IPS DF 4.7 (cell line): ENCODE results near the gene PMEPA1.

Experiments
- DNase-seq: peaks from one replicate; pipeline ENCODE4 v3.0.0-alpha.2; 2013; ENCODE audit warnings: low spot score; ENCODE audit errors: extremely low read depth

PMEPA1 gene

DNA sequence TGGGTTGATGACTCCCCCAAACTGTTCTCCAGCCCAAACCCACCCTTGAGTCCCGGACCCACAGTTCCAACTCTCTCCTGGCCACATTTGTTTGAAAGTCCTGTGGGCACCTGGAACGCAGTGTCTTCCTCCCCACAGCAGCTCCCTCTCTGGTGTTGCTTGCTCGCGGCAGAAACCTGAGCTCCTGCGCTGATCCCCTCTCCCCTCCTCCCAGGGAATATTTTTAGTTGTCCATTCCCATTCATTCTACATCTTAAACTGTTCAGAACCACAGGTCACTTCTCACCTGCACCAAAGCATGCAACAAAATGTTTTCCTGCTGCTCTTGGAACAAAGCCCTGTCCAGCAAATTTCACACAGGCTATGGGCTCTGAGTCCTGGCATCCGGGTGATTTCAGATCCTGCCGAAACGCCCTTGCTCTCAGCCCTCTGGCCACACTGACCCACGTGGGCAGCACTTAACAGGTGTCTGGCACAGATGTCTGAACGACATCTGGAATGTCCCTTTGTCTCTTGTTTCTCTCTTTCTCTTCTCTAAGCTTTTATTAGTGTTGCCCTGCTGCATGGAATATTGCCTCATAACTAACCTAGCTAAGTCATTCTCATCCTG is 27.0 kb upstream of the PMEPA1 start:
- no peak for DNase-seq

DNA sequence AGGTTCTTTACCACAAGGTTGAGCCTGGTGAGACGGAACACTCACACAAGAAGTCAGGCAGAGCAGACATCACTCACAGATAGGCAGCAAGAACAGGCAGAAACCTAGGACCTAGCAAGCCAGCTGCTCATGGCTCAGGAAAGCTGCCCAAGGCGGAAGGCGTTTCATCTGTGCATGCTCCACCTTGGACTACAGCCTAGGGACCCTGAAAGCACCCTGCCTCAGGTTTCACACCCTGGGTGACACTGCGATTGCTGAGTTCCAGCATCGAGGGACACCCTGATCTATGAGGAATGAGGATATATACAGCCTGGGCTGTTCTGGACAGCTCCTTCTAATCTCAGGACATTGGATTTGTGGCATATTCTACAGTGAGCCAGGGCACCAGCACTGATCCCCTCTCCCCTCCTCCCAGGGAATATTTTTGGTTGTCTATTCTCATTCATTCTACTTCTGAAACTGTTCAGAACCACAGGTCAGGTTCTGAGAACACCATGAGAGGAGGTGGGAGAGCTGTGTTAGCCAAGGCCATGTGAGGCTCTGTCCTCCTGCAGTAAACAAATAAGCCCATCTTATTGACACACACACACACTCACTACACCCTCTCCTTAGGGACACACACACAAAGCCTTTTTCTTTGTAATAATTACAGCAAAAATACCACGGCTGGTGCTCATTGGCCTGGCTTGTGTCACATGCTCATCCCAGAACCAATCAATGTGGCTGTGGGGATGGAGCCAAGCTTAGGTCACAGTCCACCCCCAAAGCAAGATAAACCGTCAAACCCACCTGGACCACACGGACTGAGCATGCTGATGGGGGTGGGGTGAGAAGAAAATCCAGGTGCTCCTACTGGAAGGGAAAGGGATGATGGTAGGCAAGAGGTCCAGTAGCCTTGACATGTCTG is 26.3 kb upstream of the PMEPA1 start:
- DNase-seq = no peak

DNA sequence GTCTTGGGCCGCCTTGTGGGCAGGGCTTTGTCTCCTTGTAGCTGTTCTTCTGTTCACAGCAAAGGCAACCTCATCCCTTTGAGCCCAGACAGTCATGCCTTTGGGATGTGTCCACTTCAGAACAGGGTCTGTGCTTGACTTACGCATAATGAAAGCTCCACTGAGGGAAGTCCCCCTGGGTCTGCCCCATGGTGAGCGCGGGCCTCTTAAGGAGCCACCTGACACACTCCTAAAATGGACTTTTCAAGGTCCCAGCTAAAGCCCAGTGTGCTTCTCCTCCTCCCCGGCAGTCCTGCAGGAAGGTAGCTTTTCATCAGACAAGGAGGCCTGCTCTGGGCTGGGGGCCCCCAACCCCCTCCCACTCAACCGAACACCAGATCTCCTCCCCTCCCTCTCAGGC is 24.9 kb upstream of the PMEPA1 start:
- no peak for DNase-seq

DNA sequence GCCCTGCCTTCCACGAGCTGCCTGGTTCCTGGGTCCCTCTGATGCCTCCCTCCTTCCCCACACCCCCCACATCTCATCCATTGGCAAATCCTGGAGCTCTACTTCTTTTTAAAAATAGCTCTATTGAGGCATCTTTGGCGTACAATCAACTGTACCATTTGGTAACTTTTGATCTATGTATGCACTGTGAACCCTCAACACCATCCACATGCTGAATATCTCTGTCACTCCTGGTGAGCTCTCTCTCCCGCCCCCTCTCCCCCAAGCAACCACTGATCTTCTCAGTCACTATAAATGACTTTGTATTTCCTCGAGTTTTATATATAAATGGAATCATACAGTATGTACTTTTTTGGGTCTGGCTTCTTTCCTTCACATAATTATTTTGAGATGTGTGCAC is 22.4 kb upstream of the PMEPA1 start:
- no peak for DNase-seq

DNA sequence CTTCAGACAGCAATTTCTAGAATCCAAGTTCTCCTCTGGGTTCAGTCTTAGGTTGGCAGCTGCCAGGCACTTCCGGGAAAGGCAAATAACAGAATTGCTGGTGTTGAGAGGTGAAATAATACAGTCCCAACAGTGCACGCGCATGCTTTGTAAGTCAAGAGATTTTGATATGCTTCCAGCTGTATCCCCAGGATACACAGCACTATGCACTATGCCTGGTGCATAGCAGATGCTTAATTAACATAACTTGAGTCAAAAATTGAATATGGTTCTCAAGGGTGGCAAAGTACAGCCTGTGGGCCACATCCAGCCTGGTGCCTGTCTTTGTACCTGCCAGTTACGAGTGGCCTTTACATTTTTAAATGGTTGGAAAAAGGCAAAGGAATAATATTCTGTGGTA is 18.9 kb upstream of the PMEPA1 start:
- no peak for DNase-seq

DNA sequence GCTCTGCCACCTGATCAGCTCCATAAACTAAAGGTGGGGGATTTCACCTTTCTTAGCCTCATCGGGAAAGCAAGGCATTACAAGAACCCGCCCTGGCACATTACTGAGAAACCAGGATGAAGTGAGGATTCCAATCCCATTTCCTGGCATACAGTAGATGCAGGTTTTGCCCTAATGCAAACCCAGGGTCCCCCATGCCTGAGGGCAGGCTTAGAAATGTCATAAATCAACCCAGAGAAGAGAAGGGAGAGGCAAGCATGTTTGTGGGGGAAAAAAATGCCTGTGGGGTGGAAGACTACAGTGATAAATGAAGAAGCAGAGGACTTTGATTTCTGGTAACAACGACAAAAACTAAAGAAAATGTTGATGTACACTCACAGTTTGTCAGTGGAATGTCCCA is 18.0 kb upstream of the PMEPA1 start:
- no peak for DNase-seq

DNA sequence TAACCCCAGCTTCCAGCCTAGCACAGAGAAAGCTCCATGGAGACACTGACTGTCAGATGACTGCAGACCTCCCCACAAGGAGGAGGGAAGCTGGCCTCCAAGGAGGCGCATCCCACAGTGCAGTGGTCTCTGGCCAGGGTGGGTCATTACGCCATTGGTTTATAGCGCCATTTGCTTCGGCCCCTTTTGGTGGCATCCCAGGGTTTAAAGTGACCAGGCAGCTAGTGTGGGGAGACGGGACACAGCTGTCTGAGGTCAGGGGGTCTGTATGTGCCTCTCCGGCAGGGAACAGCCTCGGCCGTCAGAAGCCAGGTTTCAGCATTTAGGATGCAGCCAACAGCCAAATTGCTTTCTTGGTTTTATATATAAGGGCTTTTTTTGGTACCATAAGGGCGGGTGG is 15.8 kb upstream of the PMEPA1 start:
- DNase-seq = no peak

DNA sequence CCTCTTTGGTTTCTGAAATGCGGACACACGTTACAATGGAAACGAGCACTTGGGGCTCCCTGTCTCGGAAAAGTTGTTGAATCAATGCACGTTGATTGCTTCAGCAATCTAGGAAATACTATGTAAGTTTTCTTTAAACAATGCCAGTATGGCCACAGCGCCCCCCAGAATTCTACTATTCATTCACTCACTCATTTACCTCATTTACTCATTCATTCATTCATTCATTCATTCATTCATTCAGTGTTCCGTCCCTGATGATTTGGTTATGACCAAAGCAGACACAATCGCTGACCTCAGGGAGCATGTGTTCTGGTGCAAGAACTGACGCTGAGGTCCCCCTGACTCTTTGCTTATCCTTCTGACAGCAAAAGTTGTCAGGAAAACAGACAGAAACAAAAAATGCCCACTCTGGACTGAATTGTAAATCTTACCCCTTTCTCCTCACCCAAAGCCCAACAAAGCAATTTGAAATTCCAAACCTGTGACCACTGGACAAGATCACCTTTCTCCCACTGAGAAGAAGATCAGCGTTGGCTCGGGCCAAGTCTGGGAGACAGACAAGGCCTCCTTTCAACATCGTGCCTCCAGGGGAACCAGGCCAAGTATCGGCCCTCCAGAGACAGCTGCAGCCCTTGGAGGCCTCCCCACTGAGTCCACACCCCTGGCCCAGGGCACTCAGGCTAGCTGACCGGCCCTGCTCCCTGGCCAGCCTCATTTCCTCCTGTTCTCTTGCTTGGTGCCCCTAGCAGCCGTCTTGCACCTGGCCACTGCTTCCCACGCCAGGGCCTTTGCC is 15.0 kb upstream of the PMEPA1 start:
- no peak for DNase-seq

DNA sequence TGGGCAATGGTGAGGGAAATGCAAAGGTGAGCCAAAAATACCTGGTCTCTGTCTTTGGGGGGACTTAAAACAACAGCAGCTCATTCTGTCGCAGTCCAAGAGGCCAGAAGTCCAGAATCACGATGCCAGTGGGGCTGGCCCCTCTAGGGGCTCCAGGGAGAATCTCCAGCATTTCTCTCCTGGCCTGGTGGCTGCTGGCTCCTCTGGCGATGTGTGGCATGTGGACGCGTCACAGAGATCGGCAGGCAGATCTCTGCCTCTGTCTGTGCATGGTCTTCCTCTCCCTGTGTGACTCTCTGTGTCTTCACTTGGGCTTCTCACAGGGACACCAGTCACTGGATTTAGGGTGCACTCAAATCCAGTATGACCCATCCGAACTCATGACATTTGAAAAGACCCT is 14.0 kb upstream of the PMEPA1 start:
- DNase-seq = no peak

DNA sequence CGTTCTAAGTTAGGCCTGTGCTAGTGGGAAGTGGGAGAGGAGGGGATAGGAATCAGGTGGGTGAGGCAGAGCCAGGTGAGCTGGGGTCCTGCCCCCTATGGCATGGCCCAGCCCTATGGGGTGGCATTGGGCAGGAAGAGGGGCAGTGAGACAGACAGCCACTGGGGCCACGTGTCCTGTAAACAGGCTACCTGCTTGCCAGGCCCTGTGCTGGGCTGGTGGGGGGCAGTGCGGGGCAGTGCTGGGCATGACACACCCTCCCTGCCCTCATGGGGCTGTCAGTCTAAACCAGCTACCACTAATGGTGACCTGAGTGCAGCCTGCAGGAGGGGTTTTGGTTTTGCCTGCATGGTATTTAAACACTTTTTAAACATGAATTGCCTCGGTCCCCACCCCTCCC is 10.1 kb upstream of the PMEPA1 start:
- DNase-seq = no peak

DNA sequence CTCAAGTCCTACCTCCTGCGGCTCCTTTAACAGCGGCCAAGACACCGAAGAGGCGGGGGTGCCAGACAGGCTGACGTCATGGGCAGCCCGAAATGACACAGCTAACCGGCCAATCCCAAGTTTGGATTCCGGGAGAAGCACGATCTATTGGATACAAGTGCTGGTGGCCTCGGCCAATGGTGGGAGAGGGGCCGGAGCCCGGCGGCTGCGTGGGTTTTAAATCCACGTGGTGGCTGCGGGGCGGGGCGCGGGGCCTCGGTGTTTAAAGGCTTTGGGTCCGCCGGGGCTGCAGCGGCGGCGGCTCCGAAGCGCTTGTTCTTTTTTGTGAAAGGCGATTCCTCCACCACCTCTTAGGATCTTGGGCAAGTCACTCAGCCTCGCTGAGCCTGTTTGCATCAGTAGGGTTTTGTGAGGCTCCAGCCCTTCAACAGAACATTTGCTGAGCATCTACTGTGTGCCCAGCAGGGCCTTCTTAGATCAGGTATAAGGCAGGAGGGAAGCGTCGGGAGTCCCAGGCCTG is 8.7 kb upstream of the PMEPA1 start:
- DNase-seq = peak; percentile 89

DNA sequence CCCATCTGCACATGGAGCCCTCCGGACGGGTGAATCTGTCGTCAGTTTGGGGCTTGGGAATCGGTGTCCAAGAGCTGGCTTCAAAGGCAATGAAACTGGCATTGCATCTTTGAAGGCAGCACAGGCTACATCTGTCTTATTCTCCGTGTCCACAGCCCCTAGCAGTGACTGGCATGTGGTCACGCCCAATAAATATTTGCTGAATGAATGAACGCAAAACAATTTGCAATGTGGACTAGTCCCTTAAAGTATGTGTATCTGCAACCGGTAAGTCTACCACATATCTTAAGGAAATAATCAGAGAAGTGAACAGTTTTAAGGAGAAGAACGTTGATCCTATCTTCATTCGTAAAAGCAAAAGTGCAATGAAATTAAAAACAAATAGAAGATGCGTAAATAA is 8.0 kb upstream of the PMEPA1 start:
- no peak for DNase-seq

DNA sequence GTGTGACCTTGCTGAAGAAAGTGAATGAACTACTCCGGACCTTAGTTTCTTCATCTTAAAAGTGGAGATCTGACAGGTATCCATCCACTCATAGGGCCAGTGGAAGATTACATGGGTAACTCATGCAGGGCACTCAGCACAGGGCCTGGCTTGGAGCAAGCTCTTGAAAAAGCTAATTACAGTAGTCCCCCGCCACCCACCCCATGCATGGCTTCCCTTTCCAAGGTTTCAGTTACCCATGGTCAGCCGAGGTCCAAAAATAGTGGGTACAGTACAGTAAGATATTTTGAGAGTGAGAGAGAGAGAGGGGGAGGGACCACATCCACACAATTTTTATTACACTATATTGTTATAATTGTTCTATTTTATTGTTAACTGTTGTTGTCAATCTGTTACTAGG is 7.1 kb upstream of the PMEPA1 start:
- no peak for DNase-seq

DNA sequence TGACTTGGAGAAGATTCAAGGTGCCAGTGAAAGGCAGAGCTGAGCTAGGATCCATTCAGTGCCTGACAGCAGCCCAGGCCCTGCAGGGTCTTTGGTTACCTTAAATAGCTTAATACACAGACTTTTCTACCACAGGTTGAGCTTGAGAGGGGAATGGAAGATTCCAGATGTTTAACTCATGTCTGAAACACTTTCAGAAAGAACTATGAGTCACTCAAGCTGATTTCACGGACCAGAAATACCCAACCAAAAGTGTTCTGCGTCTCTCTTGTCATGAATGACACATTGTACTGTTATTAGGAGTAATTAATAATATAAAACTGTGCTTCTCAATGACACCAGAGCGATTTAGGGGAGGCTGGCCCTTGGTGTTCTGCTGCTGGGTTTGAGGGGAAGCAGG is 6.4 kb upstream of the PMEPA1 start:
- DNase-seq = no peak

DNA sequence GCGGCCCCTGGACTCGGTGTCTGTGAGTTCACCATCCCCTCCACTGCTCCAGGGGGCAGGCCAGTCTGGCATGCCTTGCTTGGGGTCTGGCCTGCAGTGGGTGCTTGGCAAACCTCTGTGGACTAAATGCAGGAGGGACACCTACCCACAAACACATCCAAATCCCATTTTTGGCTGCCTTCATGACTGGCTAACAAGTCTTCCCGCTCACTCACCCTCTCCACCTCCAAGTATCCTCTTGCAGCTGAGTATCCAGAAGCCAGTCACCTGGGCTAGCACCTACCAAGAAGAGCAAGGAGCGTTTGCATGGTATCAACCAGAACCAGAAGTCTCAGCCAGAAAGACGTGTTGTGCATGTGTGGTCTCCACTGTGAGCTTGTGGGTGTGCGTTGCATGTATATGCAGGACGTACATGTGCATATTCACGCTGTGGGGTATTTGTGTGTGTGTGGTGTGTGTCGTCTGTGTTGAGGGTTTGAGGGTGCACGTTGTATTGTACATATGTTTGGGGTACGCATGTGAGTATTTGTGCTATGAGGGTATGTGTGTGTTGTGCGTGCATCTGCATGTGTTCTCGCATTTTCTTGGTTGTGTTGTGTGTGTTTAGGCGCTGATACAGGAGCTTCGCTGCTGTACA is 5.6 kb upstream of the PMEPA1 start:
- no peak for DNase-seq

DNA sequence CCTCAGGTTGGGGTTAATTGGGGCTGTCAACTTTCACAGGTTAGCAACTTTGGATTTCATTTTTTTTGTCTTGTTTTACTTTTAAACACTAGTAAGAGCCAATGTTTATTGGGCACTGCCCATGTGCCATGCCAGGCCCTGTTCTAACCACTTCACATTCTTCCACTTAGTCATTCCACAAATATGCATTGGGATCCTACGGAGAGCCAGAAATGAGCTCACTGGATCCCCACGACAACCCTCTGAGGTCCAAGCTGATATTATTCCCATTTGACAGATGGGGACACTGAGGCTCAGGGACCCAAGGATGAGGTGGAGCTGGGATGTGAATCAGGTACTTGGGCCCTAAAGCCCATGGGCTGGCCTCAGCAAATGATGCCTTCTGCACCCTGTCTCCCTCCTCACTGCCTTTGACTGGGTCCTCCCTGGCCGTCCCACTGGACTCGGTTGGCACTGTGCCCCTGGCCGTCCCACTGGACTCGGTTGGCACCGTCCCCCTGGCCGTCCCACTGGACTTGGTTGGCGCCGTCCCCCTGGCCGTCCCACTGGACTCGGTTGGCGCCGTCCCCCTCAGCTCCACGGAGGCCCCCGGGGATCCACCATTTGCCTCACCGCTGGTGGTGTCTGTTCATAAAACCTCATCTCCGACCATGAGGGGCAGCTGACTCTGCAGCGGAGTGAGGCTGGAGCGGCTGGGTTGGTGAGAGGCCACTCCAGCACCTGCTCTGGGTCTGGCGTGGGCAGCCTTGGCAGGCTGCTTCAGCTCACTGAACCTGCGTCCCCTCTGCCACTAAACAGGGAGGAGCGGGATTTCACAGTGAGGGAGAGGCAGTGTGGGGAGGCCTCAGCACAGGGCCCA is 4.8 kb upstream of the PMEPA1 start:
- DNase-seq = no peak

DNA sequence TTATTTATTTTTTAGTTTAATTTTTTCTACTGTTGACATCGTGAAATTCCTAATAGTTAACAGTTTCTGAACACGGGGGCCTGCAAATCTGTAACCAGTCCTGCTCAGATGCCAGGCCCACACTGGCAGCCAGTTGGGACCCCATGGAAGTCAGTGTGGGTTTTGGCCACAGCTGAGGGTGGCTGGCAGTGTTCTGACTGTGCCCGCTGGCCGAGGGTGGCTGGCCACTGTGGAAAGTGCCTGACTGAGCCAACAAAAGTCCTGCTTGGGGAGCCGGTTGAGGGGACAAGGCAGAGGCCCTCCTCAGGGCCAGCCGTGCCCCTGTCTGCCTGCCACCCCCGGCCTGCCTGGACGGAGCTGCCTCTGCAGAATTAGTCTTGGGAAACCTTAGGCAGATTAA is 4.1 kb upstream of the PMEPA1 start:
- DNase-seq = no peak

DNA sequence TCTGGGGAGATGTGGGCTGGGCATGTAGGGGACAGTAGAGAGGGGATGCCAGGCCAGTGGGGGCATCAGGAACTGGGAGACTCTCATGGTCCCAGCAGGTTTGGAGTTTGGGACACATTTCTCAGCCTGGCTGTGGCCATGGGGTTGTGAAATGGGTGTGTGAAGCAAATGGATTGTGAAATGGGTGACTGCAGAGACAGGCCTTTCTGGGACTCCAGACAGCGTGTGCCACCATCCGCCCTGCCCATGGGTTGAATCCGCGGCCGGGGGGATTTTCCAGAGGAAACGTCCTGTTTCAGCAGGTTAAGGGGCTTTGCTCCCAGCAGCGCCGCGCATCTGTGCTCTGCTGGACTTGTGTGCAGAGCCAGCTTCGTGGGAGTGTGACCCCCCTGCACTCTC is 3.7 kb upstream of the PMEPA1 start:
- no peak for DNase-seq

DNA sequence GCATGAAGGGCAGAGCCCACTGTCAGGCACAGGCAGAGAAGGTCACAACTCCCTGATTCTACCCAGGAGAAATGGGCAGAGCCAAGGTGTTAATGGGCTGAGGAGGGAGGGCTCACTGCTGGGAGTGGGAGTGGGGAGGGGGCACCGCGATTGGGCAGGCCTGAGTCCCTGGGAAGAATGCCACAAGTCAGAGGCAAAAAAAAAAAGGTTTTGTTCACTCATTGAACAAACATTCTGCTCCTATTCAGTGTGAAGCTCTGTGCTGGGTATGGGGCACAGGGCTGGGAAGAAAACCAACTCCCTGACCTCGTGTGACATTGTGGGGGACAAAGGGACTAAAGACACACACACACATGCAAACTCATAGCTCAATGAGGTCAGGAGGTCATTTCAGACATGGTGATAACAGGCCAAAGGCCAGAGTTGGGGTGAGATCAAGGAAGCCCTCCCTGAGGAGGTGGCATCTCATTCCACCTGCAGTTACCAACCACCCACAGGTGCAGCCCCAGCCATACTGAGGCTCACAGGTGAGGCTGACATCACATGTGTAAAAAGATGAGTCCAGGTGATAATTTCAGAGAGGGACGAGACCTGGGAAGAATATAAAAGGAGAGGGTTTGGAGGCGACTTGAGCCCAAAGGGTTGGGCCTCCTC is 3.2 kb upstream of the PMEPA1 start:
- no peak for DNase-seq

DNA sequence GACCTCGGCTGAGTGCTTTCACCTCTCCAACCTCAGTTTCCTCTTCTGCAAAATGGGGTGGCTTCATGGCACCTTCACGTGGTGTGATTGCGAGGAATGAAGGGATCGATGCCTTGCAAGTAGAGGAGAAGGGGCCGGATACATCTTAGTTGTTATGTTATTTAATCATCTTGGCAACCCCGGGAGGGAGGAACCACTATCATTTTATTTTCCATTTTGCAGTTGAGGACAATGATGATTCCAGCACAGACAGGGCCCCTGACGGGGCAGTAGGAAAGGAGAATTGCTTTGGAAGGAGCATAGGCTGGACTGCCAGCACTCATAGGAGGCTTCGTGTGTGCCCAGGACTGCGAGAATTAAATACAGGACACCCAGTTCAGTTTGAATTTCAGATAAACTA is 2.5 kb upstream of the PMEPA1 start:
- no peak for DNase-seq
